ENCODE measurements around the gene PARD3. TPM values are rescaled to one million over a fixed set of nuclear protein-coding genes. Genes with fewer than 3 reads are reported as not detected.

PARD3 gene
- total RNA-seq, 3 donors from 2014 or later: 39.5 to 87.9 (median 47.0) TPM

DNA sequence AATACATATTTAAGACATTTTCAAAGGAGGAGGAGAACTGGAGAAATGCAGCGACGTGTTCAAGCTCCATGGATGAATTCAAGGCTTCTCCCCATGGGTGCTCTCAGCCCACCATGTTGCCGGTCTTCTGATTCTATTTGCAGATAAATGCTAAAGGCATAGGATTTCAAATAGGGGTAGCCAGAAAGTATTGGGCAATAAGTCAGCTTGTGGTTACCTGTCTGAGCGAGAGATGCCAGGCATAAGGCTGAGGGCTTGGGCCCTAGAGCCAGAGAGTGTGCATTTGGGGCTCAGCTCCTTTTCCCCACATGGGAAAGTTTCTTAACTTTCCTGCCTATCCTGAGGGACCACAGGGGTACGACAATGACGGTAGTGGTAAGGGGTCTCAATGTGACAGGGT, 180.0 kb downstream of the PARD3 start:
- H3K4me1 ChIP-seq (ENCODE audit: low read depth): peaks cover 11% of the 10 kb centered on the region
- ATAC-seq (no peak), DNase-seq (no peak)
- intact Hi-C loops (cut with DNase I, micrococcal nuclease): loop anchor here (5.0 kb wide), 1 partner anchor 1303 kb away; the partner anchor contains the start of gene NRP1 (in 2 of the 2)
- H3K4me3 ChIP-seq: no peak overlapping the region
- no peaks in the 10 kb centered on the region for H3K36me3 ChIP-seq (ENCODE audit: low read depth)
- H3K9me3 ChIP-seq: no peaks in the 10 kb centered on the region
- TF ChIP-seq, protein P1, sequence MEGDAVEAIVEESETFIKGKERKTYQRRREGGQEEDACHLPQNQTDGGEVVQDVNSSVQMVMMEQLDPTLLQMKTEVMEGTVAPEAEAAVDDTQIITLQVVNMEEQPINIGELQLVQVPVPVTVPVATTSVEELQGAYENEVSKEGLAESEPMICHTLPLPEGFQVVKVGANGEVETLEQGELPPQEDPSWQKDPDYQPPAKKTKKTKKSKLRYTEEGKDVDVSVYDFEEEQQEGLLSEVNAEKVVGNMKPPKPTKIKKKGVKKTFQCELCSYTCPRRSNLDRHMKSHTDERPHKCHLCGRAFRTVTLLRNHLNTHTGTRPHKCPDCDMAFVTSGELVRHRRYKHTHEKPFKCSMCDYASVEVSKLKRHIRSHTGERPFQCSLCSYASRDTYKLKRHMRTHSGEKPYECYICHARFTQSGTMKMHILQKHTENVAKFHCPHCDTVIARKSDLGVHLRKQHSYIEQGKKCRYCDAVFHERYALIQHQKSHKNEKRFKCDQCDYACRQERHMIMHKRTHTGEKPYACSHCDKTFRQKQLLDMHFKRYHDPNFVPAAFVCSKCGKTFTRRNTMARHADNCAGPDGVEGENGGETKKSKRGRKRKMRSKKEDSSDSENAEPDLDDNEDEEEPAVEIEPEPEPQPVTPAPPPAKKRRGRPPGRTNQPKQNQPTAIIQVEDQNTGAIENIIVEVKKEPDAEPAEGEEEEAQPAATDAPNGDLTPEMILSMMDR (IDR thresholded peaks at IDR 0.05): no peak

DNA sequence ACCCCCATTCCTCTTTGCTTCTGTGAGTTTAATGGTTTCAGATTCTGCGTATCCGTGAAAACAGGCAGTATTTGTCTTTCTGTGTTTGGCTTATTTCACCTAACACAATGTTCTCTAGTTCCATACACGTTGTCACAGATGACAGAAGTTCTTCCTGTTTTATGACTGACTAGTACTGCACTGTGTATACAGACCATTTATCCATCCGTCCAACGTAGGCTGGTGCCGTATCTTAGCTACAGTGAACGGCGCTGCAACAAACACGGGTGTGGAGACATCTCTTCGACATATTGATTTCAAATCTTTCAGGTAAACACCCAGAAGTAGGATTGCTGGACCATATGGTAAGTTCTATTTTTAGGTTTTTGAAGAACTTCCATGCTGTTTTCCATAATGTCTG, 181.7 kb downstream of the PARD3 start:
- H3K4me3 ChIP-seq: no peak overlapping the region
- peak in 1 of 3 donors; percentile 23 for DNase-seq
- intact Hi-C loops (cut with DNase I, micrococcal nuclease): no loop called here
- peaks cover 19% of the 10 kb centered on the region for H3K4me1 ChIP-seq (ENCODE audit: low read depth)
- H3K9me3 ChIP-seq: no peaks in the 10 kb centered on the region
- TF ChIP-seq, protein P1 (IDR thresholded peaks at IDR 0.05): no peak
- peak; percentile 57 for ATAC-seq
- no peaks in the 10 kb centered on the region for H3K36me3 ChIP-seq (ENCODE audit: low read depth)

DNA sequence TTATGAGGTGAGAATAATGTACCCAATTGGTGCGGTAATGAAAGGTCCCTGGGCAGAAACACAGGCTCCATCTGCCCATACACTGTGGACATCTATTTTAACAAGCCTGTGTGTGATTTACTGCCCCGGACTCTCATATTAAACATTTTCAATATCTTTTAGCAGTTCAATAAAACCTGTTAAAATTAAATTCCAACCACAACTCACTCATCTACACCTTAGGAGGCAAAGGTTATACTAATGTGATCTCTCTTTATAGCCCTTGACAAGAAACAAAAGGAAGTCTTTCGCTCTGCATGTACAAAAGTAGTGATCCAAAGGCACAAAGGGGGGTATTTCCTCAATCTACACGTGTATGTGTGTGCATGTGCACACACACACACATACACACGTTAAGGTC, 186.0 kb downstream of the PARD3 start:
- H3K4me3 ChIP-seq: no peak overlapping the region
- peak; percentile 57 for ATAC-seq
- TF ChIP-seq, protein P1 (IDR thresholded peaks at IDR 0.05): no peak

DNA sequence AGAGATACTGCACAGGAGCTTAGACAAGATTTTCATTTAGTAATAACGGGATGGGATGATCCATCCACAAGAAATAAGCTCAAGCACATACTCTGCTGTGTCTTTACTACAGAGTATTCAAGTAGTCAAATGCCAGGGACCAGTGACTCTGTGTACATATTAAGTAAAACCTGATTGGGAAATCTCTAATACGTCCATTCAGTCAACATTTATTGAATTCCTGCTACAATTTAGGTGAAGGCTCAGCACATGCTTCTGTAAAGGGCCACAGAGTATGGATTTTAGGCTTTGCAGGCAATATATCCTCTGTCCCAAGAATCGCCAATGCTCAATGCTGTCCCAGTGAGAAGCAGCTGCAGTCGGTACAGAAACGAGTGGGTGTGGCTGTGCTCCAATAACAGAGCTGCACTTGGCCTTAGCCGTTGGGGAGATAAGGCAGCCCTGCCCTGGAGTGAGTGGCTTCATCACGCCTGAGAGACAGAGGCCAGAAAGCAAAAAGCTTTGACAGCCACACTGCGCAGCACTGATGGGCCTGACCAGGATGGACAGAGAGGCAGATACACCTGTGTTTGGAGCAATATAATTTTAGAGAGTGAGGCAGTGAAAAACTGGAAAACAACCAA, 186.8 kb downstream of the PARD3 start:
- peak; percentile 75 to 82 (median 79) for DNase-seq
- H3K4me3 ChIP-seq: no peak overlapping the region
- no peaks in the 10 kb centered on the region for H3K36me3 ChIP-seq (ENCODE audit: low read depth)
- intact Hi-C loops (cut with DNase I, micrococcal nuclease): no loop called here
- TF ChIP-seq, protein P1 (IDR thresholded peaks at IDR 0.05): no peak
- peak; percentile 94 for ATAC-seq
- H3K9me3 ChIP-seq: no peaks in the 10 kb centered on the region
- H3K4me1 ChIP-seq (ENCODE audit: low read depth): peaks cover 17% of the 10 kb centered on the region

More for the DNA sequence above, 186.0 kb downstream of the PARD3 start:
- H3K36me3 ChIP-seq (ENCODE audit: low read depth): no peaks in the 10 kb centered on the region
- intact Hi-C loops (cut with DNase I, micrococcal nuclease): no loop called here
- H3K4me1 ChIP-seq (ENCODE audit: low read depth): peaks cover 17% of the 10 kb centered on the region
- no peak for DNase-seq
- no peaks in the 10 kb centered on the region for H3K9me3 ChIP-seq

DNA sequence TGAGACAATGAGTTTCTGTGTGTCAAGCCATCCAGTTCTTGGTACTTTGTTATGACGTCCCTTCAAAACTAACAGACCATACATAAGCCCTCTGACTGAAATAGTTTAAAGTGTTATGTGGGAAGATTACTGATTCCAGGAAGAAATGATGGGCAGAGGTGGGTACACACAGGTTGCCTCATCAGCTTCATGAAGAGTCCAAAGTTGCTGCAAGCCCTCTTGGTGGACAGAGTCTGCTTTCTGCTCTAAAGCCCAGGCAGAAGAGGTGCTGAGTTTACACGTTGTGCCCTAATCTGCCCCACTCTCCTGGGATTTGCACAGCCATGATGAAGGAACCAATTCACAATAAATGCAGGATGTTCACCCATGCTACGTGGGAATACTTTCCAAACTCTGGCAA, 187.4 kb downstream of the PARD3 start:
- Histone ChIP-seq H3K4me3 (no peak overlapping the region), H3K4me1 (ENCODE audit: low read depth) (peaks cover 17% of the 10 kb centered on the region), H3K9me3 (no peaks in the 10 kb centered on the region), H3K36me3 (ENCODE audit: low read depth) (no peaks in the 10 kb centered on the region)
- intact Hi-C loops (cut with DNase I, micrococcal nuclease): no loop called here
- TF ChIP-seq, protein P1 (IDR thresholded peaks at IDR 0.05): no peak
- DNase-seq (no peak), ATAC-seq (no peak)
